HCT116 (cell line): Measurements from ENCODE around the gene PDE10A. TPM values are rescaled to one million over a fixed set of nuclear protein-coding genes. Genes with fewer than 3 reads are reported as not detected.

Experiments
- ATAC-seq: fragments of 200-7000 bp; cut with Tn5 transposase; 2 replicates; pipeline ENCODE4 v1.9.1; 2020; ENCODE audit warnings: mild to moderate bottlenecking, moderate library complexity
- BruUV-seq: library from RNA; stranded (reverse); fragments of 400-500 nt; replicated peaks from 2 replicates; lab custom pipeline; 2021; lab: Mats Ljungman, UMichigan
- CTCF ChIA-PET: fragments of 300-600 bp; sonication (Branson Sonifier 250); formaldehyde crosslinking; loops from one replicate; lab custom pipeline; 2021; ENCODE audit warnings: antibody characterized with exemption; lab: Charles Lee
- POLR2A ChIA-PET: fragments of 300-600, 350-600 bp; sonication (Branson Sonifier 250); formaldehyde crosslinking; loops from one replicate; lab custom pipeline; 2021; ENCODE audit warnings: antibody characterized with exemption; lab: Charles Lee
- RAD21 ChIA-PET, 2 experiments: fragments of 300-600 bp; sonication (Branson Sonifier 250); formaldehyde crosslinking; loops; one replicate each; lab custom pipeline; 2023; ENCODE audit warnings: low total read pairs in 2 of 2; ENCODE audit not compliant: uncharacterized antibody in 2 of 2, unreplicated experiment in 2 of 2, low non-redundant PET in 1 of 2; lab: Charles Lee
- DNase-seq: peaks from one replicate; pipeline ENCODE4 v3.0.0-alpha.2; 2010; ENCODE audit warnings: low read depth, low spot score
- H2AFZ ChIP-seq: fragments of 200-600 bp; shearing (Covaris generic), sonication (generic); 2 replicates; pipeline ENCODE4 v1.6.1; 2017; ENCODE audit warnings: low read depth, mixed run types, mixed read lengths, antibody characterized with exemption, low read length; ENCODE audit not compliant: poor library complexity, severe bottlenecking
- H3K27ac ChIP-seq: 2 replicates; pipeline ENCODE4 v1.5.1; 2012; ENCODE audit warnings: low read depth, low read length
- H3K27me3 ChIP-seq: fragments of 200-600 bp; sonication (generic); 2 replicates; pipeline ENCODE4 v1.6.1; 2016; ENCODE audit warnings: mixed run types, low read length, mixed read lengths; ENCODE audit not compliant: insufficient read depth
- H3K36me3 ChIP-seq, 2 experiments: fragments of 200-500 bp in 1 of 2; fragments of 200-600 bp in 1 of 2; sonication (Bioruptor generic) in 1 of 2; sonication (generic) in 1 of 2; 2 replicates each; pipeline versions ENCODE4 v1.5.1 to v1.6.1; 2014 to 2016; ENCODE audit warnings: low read length in 2 of 2, inconsistent platforms in 1 of 2, mixed read lengths in 1 of 2, mixed run types in 1 of 2; ENCODE audit not compliant: insufficient read depth in 2 of 2, control insufficient read depth in 1 of 2
- H3K4me1 ChIP-seq, 2 experiments: fragments of 200-600 bp in 1 of 2; sonication (generic) in 1 of 2; 2 replicates each; pipeline versions ENCODE4 v1.5.1 to v1.6.1; 2012 to 2017; ENCODE audit warnings: low read length in 2 of 2, inconsistent platforms in 1 of 2, mild to moderate bottlenecking in 1 of 2, mixed read lengths in 1 of 2, mixed run types in 1 of 2, moderate library complexity in 1 of 2; ENCODE audit not compliant: insufficient read depth in 2 of 2, control insufficient read depth in 1 of 2
- H3K4me2 ChIP-seq: fragments of 200-600 bp; sonication (generic); 2 replicates; pipeline ENCODE4 v1.6.1; 2017; ENCODE audit warnings: mixed run types, low read length, mixed read lengths
- H3K4me3 ChIP-seq, 2 experiments: fragments of 200-600 bp in 1 of 2; sonication (generic) in 1 of 2; replicated peaks in 1 of 2; 2 replicates each; pipeline ENCODE4 v1.5.1; 2011 to 2016; ENCODE audit warnings: low read length in 2 of 2, control low read depth in 1 of 2, low read depth in 1 of 2, mild to moderate bottlenecking in 1 of 2, mixed read lengths in 1 of 2, mixed run types in 1 of 2
- H3K79me2 ChIP-seq: fragments of 200-600 bp; sonication (generic); 2 replicates; pipeline ENCODE4 v1.6.1; 2017; ENCODE audit warnings: mild to moderate bottlenecking, mixed run types, low read length, moderate library complexity, mixed read lengths; ENCODE audit not compliant: insufficient read depth
- H3K9ac ChIP-seq: fragments of 200-600 bp; sonication (generic); 2 replicates; pipeline ENCODE4 v1.6.1; 2016; ENCODE audit warnings: low read length, mixed read lengths
- H3K9me2 ChIP-seq: fragments of 200-600 bp; sonication (generic), shearing (Covaris generic); 2 replicates; pipeline ENCODE4 v1.6.1; 2017; ENCODE audit warnings: mixed run types, mild to moderate bottlenecking, moderate library complexity; ENCODE audit not compliant: insufficient read depth
- H3K9me3 ChIP-seq, 2 experiments: fragments of 200-500 bp in 1 of 2; fragments of 200-600 bp in 1 of 2; sonication (Bioruptor generic) in 1 of 2; sonication (generic) in 1 of 2; 2 replicates each; pipeline ENCODE4 v1.6.1; 2014 to 2017; ENCODE audit warnings: low read length in 2 of 2, mixed read lengths in 2 of 2, inconsistent platforms in 1 of 2, low read depth in 1 of 2, mild to moderate bottlenecking in 1 of 2, mixed run types in 1 of 2, moderate library complexity in 1 of 2; ENCODE audit not compliant: control insufficient read depth in 1 of 2, insufficient read depth in 1 of 2
- H4K20me1 ChIP-seq: fragments of 200-600 bp; sonication (generic), shearing (Covaris generic); 2 replicates; pipeline ENCODE4 v1.6.1; 2017; ENCODE audit warnings: mixed run types, mild to moderate bottlenecking, moderate library complexity; ENCODE audit not compliant: insufficient read depth
- EZH2phosphoT487 ChIP-seq: fragments of 200-600 bp; IDR thresholded peaks from 2 replicates; pipeline ENCODE4 v1.6.1; 2018; ENCODE audit warnings: antibody characterized with exemption, borderline replicate concordance
- POLR2AphosphoS5 ChIP-seq: IDR thresholded peaks from 2 replicates; pipeline ENCODE4 v1.6.1; 2011; ENCODE audit warnings: mild to moderate bottlenecking, low read depth, low read length, moderate library complexity
- YY1 ChIP-seq: IDR thresholded peaks from 2 replicates; pipeline ENCODE4 v1.6.1; 2011; ENCODE audit warnings: low read length, low read depth, moderate library complexity, mild to moderate bottlenecking; ENCODE audit not compliant: insufficient replicate concordance; ENCODE audit errors: extremely low read depth
- intact Hi-C: fragments of 100-400 bp; cut with micrococcal nuclease; formaldehyde crosslinking; loops from 2 replicates; pipeline ENCODE4 v1.10.0; 2022
- total RNA-seq: library from RNA; stranded (reverse); gene quantifications from one replicate; pipeline ENCODE4 v1.2.1, GENCODE V29; 2021; ENCODE audit not compliant: unreplicated experiment
- TF ChIP-seq, protein P1 (sequence below), 3 experiments: fragments of 200-600 bp in 1 of 3; sonication (generic) in 1 of 3; IDR thresholded peaks in 2 of 3; conservative IDR thresholded peaks in 1 of 3; 2 replicates each; pipeline ENCODE4 v1.5.1; 2012 to 2017; ENCODE audit warnings: low read depth in 2 of 3, low read length in 2 of 3, antibody characterized with exemption in 1 of 3, borderline replicate concordance in 1 of 3, control low read depth in 1 of 3, mild to moderate bottlenecking in 1 of 3, mixed read lengths in 1 of 3, mixed run types in 1 of 3, moderate library complexity in 1 of 3; ENCODE audit not compliant: insufficient read depth in 1 of 3

PDE10A gene
- total RNA-seq, 1 experiment from 2014 or later: 0.37 TPM

DNA sequence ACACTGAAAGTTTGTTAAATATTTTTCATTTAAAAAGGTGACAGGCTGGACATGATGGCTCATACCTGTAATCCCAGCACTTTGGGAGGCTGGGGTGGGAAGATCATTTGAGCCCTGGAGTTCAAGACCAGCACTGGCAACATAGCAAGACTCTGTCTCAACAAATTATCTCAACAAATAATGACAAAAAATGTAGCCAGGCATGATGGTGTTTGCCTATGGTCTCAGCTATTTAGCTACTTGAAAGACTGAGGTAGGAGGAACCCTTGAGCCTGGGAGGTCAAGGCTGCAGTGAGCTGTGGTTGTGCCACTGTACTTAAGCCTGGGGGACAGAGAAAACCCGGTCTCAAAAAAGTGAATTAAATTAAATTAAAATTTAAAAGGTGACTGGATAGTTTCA lies 297.7 kb downstream of the PDE10A start:
- Histone ChIP-seq H3K4me1 (no peaks in the 10 kb centered on the region), H2AFZ (no peak overlapping the region), H3K27ac (no peak overlapping the region), H4K20me1 (no peaks in the 10 kb centered on the region), H3K9ac (no peak overlapping the region), H3K4me3 (no peak overlapping the region), H3K9me3 (peaks cover 0 to 8% of the 10 kb centered on the region in 2 experiments; a peak in 1 of 4 replicates), H3K36me3 (no peaks in the 10 kb centered on the region), H3K9me2 (no peaks in the 10 kb centered on the region), H3K4me2 (no peak overlapping the region), H3K79me2 (no peaks in the 10 kb centered on the region), H3K27me3 (no peaks in the 10 kb centered on the region)
- DNase-seq (no peak), ATAC-seq (no peak)
- BruUV-seq: no TSS peak
- RAD21 ChIA-PET: no interaction called here
- CTCF ChIA-PET: no interaction called here
- POLR2A ChIA-PET: no interaction called here
- TF ChIP-seq EZH2phosphoT487 (no peak), YY1 (no peak)
- TF ChIP-seq, protein P1, sequence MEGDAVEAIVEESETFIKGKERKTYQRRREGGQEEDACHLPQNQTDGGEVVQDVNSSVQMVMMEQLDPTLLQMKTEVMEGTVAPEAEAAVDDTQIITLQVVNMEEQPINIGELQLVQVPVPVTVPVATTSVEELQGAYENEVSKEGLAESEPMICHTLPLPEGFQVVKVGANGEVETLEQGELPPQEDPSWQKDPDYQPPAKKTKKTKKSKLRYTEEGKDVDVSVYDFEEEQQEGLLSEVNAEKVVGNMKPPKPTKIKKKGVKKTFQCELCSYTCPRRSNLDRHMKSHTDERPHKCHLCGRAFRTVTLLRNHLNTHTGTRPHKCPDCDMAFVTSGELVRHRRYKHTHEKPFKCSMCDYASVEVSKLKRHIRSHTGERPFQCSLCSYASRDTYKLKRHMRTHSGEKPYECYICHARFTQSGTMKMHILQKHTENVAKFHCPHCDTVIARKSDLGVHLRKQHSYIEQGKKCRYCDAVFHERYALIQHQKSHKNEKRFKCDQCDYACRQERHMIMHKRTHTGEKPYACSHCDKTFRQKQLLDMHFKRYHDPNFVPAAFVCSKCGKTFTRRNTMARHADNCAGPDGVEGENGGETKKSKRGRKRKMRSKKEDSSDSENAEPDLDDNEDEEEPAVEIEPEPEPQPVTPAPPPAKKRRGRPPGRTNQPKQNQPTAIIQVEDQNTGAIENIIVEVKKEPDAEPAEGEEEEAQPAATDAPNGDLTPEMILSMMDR (IDR thresholded peaks at IDR 0.05 in 2 of 3, conservative IDR thresholded peaks at IDR 0.05 in 1 of 3; ENCODE audit: borderline replicate concordance in 1 of 3, insufficient read depth in 1 of 3, low read depth in 2 of 3, low read length in 2 of 3): no peak
- intact Hi-C loops: no loop called here

DNA sequence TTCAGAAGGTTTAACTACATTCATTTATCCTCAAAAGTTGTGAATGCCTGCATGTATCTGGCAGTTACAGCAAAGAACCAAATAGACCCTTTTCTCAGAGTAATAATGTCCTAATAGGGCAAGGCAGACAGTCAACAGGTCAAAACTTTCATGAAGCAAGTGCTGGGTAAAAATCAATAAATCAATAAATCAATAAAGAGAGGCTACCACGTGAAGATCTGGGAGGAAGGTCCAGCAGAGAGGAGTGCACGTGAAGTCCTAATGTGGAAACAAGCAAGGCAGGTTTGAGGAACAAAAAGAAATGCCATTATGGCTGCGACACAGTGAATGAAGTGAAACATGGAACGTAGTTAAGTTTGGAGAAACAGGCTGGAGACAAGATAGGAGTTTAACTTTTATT lies 317.3 kb downstream of the PDE10A start:
- Histone ChIP-seq H3K9ac (no peak overlapping the region), H3K4me2 (no peak overlapping the region), H3K4me3 (no peak overlapping the region), H3K9me2 (no peaks in the 10 kb centered on the region), H3K27ac (no peak overlapping the region), H3K4me1 (no peaks in the 10 kb centered on the region), H3K79me2 (no peaks in the 10 kb centered on the region), H3K36me3 (no peaks in the 10 kb centered on the region), H4K20me1 (no peaks in the 10 kb centered on the region), H2AFZ (no peak overlapping the region), H3K9me3 (no peaks in the 10 kb centered on the region; a peak in 1 of 4 replicates), H3K27me3 (no peaks in the 10 kb centered on the region)
- POLR2A ChIA-PET: no interaction called here
- RAD21 ChIA-PET: no interaction called here
- CTCF ChIA-PET: no interaction called here
- intact Hi-C loops: no loop called here
- TF ChIP-seq POLR2AphosphoS5: no peak
- no TSS peak for BruUV-seq
- no peak for ATAC-seq
- DNase-seq: no peak
